Neural cell (in vitro differentiated cells): ENCODE data around the gene TESMIN.

Experiments
- EP300 ChIP-seq: fragments of 450-650 bp; conservative IDR thresholded peaks from 2 replicates; pipeline ENCODE4 v1.6.1; 2014; ENCODE audit warnings: antibody characterized with exemption, mild to moderate bottlenecking, moderate library complexity; ENCODE audit not compliant: poor library complexity, severe bottlenecking
- EZH2 ChIP-seq: fragments of 200-600, 300-800 bp; shearing (Covaris generic), sonication (generic); IDR thresholded peaks from 2 replicates; pipeline ENCODE4 v1.6.1; 2014; ENCODE audit warnings: antibody characterized with exemption, low read length, borderline replicate concordance, mild to moderate bottlenecking; ENCODE audit not compliant: insufficient read depth, poor library complexity, severe bottlenecking
- MXI1 ChIP-seq: fragments of 450-650 bp; conservative IDR thresholded peaks from 2 replicates; pipeline ENCODE4 v1.6.1; 2014; ENCODE audit warnings: antibody characterized with exemption, mild to moderate bottlenecking; ENCODE audit not compliant: poor library complexity, severe bottlenecking
- POLR2AphosphoS5 ChIP-seq: IDR thresholded peaks from 2 replicates; pipeline ENCODE4 v1.6.1; 2012
- RAD21 ChIP-seq: fragments of 450-650 bp; conservative IDR thresholded peaks from 2 replicates; pipeline ENCODE4 v1.6.1; 2014; ENCODE audit warnings: antibody characterized with exemption, mild to moderate bottlenecking, moderate library complexity
- SMC3 ChIP-seq: fragments of 450-650 bp; conservative IDR thresholded peaks from 2 replicates; pipeline ENCODE4 v1.6.1; 2014; ENCODE audit warnings: antibody characterized with exemption, mild to moderate bottlenecking, moderate library complexity; ENCODE audit not compliant: poor library complexity
- TF ChIP-seq, protein P1 (sequence below): fragments of 450-650 bp; IDR thresholded peaks from 2 replicates; pipeline ENCODE4 v1.5.1; 2014; ENCODE audit warnings: antibody characterized with exemption, mild to moderate bottlenecking, moderate library complexity; ENCODE audit not compliant: poor library complexity, severe bottlenecking
- TF ChIP-seq, protein P2 (sequence below): IDR thresholded peaks from 2 replicates; pipeline ENCODE4 v1.6.1; 2012; ENCODE audit warnings: borderline replicate concordance

DNA sequence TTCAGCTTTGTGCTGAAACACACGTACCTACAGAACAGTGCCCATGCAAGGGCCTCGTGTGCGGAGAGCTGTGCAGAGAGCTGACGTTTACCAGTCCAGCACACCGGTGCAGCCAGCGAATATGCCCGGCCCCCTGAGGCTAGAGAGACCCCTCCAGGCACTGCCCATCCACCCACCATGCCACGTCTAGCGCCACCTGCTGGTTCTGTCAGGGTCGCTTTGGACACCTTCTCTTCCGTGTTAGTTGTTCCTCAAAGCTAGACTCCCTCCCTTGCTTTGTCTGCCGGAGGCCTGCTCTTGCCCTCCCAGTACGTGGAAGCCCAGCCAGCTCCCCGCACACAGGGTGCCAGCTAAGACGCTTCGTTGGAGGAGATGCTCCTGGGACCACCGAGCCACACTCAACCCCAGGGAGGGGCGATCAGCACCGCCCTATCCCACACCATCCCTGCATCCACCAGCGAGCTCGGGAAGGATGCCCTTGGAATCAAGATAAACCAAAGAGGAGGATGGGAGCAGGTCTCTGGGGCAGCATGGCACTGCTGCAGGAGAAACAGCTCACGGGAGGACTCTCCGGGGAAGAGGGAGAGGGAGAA is 47.0 kb upstream of the TESMIN start:
- TF ChIP-seq RAD21 = no peak
- TF ChIP-seq EP300 = no peak
- TF ChIP-seq, protein P1, sequence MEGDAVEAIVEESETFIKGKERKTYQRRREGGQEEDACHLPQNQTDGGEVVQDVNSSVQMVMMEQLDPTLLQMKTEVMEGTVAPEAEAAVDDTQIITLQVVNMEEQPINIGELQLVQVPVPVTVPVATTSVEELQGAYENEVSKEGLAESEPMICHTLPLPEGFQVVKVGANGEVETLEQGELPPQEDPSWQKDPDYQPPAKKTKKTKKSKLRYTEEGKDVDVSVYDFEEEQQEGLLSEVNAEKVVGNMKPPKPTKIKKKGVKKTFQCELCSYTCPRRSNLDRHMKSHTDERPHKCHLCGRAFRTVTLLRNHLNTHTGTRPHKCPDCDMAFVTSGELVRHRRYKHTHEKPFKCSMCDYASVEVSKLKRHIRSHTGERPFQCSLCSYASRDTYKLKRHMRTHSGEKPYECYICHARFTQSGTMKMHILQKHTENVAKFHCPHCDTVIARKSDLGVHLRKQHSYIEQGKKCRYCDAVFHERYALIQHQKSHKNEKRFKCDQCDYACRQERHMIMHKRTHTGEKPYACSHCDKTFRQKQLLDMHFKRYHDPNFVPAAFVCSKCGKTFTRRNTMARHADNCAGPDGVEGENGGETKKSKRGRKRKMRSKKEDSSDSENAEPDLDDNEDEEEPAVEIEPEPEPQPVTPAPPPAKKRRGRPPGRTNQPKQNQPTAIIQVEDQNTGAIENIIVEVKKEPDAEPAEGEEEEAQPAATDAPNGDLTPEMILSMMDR = peak; percentile 22
- no peak for TF ChIP-seq POLR2AphosphoS5
- no peak for TF ChIP-seq EZH2
- TF ChIP-seq, protein P2, sequence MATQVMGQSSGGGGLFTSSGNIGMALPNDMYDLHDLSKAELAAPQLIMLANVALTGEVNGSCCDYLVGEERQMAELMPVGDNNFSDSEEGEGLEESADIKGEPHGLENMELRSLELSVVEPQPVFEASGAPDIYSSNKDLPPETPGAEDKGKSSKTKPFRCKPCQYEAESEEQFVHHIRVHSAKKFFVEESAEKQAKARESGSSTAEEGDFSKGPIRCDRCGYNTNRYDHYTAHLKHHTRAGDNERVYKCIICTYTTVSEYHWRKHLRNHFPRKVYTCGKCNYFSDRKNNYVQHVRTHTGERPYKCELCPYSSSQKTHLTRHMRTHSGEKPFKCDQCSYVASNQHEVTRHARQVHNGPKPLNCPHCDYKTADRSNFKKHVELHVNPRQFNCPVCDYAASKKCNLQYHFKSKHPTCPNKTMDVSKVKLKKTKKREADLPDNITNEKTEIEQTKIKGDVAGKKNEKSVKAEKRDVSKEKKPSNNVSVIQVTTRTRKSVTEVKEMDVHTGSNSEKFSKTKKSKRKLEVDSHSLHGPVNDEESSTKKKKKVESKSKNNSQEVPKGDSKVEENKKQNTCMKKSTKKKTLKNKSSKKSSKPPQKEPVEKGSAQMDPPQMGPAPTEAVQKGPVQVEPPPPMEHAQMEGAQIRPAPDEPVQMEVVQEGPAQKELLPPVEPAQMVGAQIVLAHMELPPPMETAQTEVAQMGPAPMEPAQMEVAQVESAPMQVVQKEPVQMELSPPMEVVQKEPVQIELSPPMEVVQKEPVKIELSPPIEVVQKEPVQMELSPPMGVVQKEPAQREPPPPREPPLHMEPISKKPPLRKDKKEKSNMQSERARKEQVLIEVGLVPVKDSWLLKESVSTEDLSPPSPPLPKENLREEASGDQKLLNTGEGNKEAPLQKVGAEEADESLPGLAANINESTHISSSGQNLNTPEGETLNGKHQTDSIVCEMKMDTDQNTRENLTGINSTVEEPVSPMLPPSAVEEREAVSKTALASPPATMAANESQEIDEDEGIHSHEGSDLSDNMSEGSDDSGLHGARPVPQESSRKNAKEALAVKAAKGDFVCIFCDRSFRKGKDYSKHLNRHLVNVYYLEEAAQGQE = no peak
- TF ChIP-seq MXI1 = no peak
- no peak for TF ChIP-seq SMC3
